Measurements from ENCODE around the gene MOSPD2.

MOSPD2 gene

DNA sequence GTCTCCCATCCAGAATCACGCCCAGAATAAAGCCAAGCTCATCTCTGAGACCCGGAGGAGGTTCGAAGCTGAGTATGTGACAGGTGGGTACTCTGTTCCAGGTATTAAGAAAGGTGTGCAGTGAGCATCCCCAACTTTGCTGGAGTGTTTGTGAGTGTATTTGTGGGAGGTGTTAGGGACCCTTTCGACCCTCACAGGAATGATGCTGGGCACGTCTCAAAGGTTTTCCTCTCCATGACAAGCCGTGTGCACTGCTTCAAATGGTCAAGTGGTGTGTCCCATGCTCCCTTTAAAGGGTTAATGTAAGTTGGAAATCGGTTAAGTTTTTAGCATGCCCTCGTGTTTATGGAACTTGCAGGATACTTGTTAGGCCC lies 442 bp downstream of the MOSPD2 start:
- H3K4me3 Mint-ChIP-seq, result peak overlapping the region; percentile 87
- H3K27ac Mint-ChIP-seq (ENCODE audit: low read depth), result peak overlapping the region; percentile 87
- H3K4me1 Mint-ChIP-seq, result peaks cover 6% of the 10 kb centered on the region
- H3K9me3 Mint-ChIP-seq, result no peaks in the 10 kb centered on the region
- no peaks in the 10 kb centered on the region for H3K27me3 Mint-ChIP-seq
- peaks cover 6% of the 10 kb centered on the region for H3K36me3 Mint-ChIP-seq (ENCODE audit: insufficient read depth)
- ATAC-seq (replicated peaks; ENCODE audit: extremely low read depth, poor library complexity, severe bottlenecking), result no peak
- no peak for DNase-seq (ENCODE audit: low spot score in 2 of 2)

DNA sequence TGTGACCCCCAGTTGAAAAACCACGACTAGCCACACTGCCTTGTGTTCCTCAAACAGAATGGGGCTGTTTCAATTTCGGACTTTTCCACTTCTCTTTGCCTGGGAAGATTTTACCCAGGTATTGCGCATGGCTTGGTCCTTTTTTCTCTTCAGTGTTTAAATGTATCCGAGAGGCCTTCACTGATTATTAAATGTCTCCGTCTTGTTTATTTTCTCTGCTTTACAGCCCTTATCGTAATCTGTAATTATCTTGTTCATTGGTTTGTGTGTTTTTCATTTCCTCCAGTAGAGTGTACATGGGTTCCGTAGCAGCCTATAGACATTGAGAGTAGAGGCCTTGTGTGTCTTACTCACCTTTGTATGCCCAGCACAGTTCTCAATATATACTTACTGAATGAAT lies 2.4 kb downstream of the MOSPD2 start:
- Mint-ChIP-seq H3K4me1 (peaks cover 6% of the 10 kb centered on the region), H3K27ac (ENCODE audit: low read depth) (no peak overlapping the region), H3K9me3 (no peaks in the 10 kb centered on the region), H3K4me3 (no peak overlapping the region), H3K27me3 (no peaks in the 10 kb centered on the region), H3K36me3 (ENCODE audit: insufficient read depth) (peaks cover 7% of the 10 kb centered on the region)
- ATAC-seq (replicated peaks; ENCODE audit: extremely low read depth, poor library complexity, severe bottlenecking) (no peak), DNase-seq (ENCODE audit: low spot score in 2 of 2) (no peak)

DNA sequence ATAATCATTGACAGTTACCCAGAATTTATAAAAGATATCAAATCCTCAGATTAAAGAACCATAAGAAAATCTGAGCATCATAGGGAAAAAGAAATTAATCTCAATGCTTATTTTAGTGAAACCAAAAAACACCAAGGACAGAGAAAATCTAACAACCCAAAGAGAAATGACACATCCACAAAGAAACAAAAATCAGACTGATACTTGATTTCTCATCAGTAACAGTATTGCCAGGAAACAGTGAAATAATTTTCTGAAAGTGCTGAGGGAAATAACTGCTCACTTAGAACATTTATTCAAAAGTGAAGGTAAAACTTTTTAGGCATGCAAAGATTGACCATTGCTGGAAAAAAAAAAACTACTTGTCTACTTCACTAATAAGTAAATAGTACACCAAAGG lies 10.6 kb downstream of the MOSPD2 start:
- Mint-ChIP-seq H3K4me3 (no peak overlapping the region), H3K36me3 (ENCODE audit: insufficient read depth) (no peaks in the 10 kb centered on the region), H3K4me1 (peaks cover 5% of the 10 kb centered on the region), H3K9me3 (no peaks in the 10 kb centered on the region), H3K27me3 (no peaks in the 10 kb centered on the region), H3K27ac (ENCODE audit: low read depth) (no peak overlapping the region)
- no peak for DNase-seq (ENCODE audit: low spot score in 2 of 2)
- ATAC-seq (replicated peaks; ENCODE audit: extremely low read depth, poor library complexity, severe bottlenecking), result no peak

DNA sequence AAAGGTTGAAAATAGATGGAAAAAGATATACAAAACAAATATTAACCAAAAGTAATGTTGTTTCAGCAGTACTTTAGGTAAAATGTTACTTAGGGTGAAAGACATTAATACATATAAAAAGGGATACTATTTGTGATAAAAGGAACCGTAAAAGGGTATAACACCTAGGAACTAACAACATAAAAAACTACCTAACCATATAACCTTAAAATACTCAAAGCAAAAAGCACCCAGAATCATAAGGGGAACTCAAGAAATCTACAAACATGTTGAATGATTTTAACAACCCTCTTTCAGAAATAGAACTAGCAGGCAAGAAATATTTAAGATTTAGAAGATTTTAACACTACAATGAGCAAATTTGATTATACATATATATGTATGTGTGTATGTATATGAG lies 11.5 kb downstream of the MOSPD2 start:
- H3K4me3 Mint-ChIP-seq, result no peak overlapping the region
- H3K9me3 Mint-ChIP-seq, result no peaks in the 10 kb centered on the region
- peaks cover 9% of the 10 kb centered on the region for H3K4me1 Mint-ChIP-seq
- H3K36me3 Mint-ChIP-seq (ENCODE audit: insufficient read depth), result no peaks in the 10 kb centered on the region
- DNase-seq (ENCODE audit: low spot score in 2 of 2) (no peak), ATAC-seq (replicated peaks; ENCODE audit: extremely low read depth, poor library complexity, severe bottlenecking) (no peak)
- H3K27me3 Mint-ChIP-seq, result no peaks in the 10 kb centered on the region
- no peak overlapping the region for H3K27ac Mint-ChIP-seq (ENCODE audit: low read depth)

DNA sequence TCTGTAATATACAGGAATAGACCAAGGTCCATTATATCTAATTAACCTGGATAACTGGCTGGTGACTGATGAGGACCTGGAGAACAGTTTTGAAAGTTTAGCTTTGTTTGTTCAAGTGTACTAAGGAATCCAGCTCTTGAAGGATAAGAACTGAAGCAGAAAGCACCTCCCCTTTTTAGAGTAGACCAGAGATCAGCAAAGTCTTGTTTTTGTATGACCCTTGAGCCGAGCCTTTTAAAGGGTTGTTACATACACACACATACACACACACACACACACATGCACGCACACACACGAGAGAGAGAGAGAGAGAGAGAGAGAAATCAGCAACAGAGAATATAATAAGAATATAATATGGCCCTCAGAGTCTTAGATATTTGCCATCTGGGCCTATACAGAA lies 13.0 kb downstream of the MOSPD2 start:
- no peak overlapping the region for H3K27ac Mint-ChIP-seq (ENCODE audit: low read depth)
- H3K9me3 Mint-ChIP-seq, result no peaks in the 10 kb centered on the region
- DNase-seq (ENCODE audit: low spot score in 2 of 2), result no peak
- ATAC-seq (replicated peaks; ENCODE audit: extremely low read depth, poor library complexity, severe bottlenecking), result no peak
- no peaks in the 10 kb centered on the region for H3K36me3 Mint-ChIP-seq (ENCODE audit: insufficient read depth)
- H3K27me3 Mint-ChIP-seq, result no peaks in the 10 kb centered on the region
- H3K4me1 Mint-ChIP-seq, result peaks cover 5% of the 10 kb centered on the region
- no peak overlapping the region for H3K4me3 Mint-ChIP-seq

DNA sequence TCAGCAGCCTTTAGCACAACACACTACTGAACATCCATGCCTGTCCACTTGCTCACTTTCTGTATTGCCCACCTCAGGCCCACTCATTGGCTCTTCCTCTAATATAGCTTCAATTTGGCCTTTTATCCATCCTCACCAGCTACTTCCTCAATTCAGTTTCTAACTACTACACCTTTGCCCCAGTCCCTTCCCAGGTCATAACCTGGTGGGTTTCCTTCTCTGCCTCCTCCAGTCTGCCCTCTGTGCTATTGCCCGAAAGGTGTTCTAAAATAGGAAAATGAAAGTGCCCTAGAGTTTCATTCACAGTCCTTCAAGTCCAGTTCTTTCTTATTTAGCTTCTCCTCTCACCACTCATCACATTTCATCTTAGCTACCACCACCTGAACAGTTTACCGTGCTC lies 23.1 kb downstream of the MOSPD2 start:
- Mint-ChIP-seq H3K4me3 (no peak overlapping the region), H3K36me3 (ENCODE audit: insufficient read depth) (peaks cover 12% of the 10 kb centered on the region), H3K4me1 (peaks cover 7% of the 10 kb centered on the region), H3K9me3 (no peaks in the 10 kb centered on the region), H3K27ac (ENCODE audit: low read depth) (no peak overlapping the region), H3K27me3 (no peaks in the 10 kb centered on the region)
- ATAC-seq (replicated peaks; ENCODE audit: extremely low read depth, poor library complexity, severe bottlenecking), result no peak
- DNase-seq (ENCODE audit: low spot score in 2 of 2), result no peak

DNA sequence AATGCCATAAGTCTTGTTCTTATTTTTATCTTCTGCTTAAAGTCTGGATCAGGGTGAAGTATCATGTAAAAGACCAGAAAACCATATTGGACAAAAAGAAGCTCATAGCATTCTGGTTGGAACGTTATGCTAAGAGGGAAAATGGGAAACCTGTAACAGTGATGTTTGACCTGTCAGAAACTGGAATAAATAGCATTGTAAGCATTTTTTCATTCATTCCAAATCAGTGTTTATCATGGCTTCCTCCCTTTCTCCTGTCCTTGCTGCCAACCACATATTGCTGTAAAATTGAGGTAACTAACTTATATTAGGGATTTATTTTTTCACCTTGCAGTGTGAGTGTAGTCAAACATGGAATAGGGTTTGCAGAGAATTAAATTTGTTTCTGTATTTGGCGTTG lies 23.8 kb downstream of the MOSPD2 start:
- no peak for DNase-seq (ENCODE audit: low spot score in 2 of 2)
- Mint-ChIP-seq H3K4me1 (peaks cover 7% of the 10 kb centered on the region), H3K9me3 (no peaks in the 10 kb centered on the region), H3K4me3 (no peak overlapping the region), H3K36me3 (ENCODE audit: insufficient read depth) (peaks cover 12% of the 10 kb centered on the region), H3K27me3 (no peaks in the 10 kb centered on the region), H3K27ac (ENCODE audit: low read depth) (no peak overlapping the region)
- ATAC-seq (replicated peaks; ENCODE audit: extremely low read depth, poor library complexity, severe bottlenecking), result no peak

DNA sequence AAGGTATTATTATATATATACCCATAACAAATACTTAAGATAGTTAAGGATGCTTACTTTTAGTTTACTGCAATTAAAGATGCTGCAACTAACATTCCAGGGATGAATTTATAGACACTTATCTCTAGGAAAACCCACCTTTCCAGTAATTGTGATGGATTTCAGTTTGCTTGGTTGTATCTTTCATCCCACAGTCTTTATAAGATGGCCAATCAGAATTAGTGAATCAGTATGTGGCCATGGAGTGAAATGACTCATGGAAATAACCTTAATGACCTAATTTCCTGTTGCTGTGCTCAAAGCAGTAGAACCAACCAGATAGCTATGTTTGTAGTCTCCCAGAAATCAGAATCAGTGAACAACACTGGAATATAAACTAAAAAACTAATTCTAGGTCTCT lies 26.4 kb downstream of the MOSPD2 start:
- Mint-ChIP-seq H3K27ac (ENCODE audit: low read depth) (no peak overlapping the region), H3K36me3 (ENCODE audit: insufficient read depth) (peaks cover 10% of the 10 kb centered on the region), H3K4me1 (peaks cover 7% of the 10 kb centered on the region), H3K9me3 (no peaks in the 10 kb centered on the region), H3K4me3 (no peak overlapping the region), H3K27me3 (no peaks in the 10 kb centered on the region)
- DNase-seq (ENCODE audit: low spot score in 2 of 2) (no peak), ATAC-seq (replicated peaks; ENCODE audit: extremely low read depth, poor library complexity, severe bottlenecking) (no peak)

DNA sequence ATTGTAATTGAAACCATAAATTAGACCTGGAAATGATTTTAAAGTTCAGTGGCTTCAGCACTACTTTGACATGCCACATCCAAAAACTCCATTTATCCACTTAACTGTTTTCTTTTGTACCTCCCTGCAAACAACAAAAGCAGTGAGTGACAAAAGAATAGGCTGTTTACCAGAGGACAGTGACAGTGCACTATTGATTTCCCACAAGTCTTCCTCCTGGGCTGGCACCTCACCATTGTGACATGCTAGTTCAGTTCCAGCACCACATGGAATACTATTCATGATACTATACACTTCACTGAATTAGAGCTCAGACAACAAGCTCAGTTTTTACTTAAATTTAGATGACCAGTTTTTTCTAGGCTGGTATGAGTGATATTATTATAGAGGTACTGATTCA lies 29.3 kb downstream of the MOSPD2 start:
- Mint-ChIP-seq H3K27me3 (no peaks in the 10 kb centered on the region), H3K36me3 (ENCODE audit: insufficient read depth) (peaks cover 4% of the 10 kb centered on the region), H3K4me3 (no peak overlapping the region), H3K27ac (ENCODE audit: low read depth) (no peak overlapping the region), H3K9me3 (no peaks in the 10 kb centered on the region), H3K4me1 (no peaks in the 10 kb centered on the region)
- DNase-seq (ENCODE audit: low spot score in 2 of 2) (no peak), ATAC-seq (replicated peaks; ENCODE audit: extremely low read depth, poor library complexity, severe bottlenecking) (no peak)

DNA sequence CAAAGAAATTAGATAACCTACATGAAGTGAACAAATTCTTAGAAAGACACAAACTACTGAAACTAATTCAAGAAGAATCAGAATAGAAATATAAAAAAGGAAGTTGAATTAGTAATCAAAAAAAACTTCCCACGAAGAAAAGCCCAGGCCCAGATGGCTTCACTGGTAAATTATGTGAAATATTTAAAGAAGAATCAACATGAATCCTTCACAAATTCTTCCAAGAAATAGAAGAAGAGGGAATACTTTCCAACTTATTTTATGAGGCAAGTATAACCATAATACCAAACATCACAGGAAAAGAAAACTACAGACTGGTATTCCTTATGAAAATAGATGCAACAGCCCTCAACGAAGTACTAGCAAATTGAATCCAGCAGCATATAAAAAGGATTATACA lies 30.7 kb downstream of the MOSPD2 start:
- Mint-ChIP-seq H3K4me1 (no peaks in the 10 kb centered on the region), H3K27ac (ENCODE audit: low read depth) (no peak overlapping the region), H3K4me3 (no peak overlapping the region), H3K9me3 (no peaks in the 10 kb centered on the region), H3K27me3 (no peaks in the 10 kb centered on the region), H3K36me3 (ENCODE audit: insufficient read depth) (peaks cover 4% of the 10 kb centered on the region)
- no peak for DNase-seq (ENCODE audit: low spot score in 2 of 2)
- ATAC-seq (replicated peaks; ENCODE audit: extremely low read depth, poor library complexity, severe bottlenecking), result no peak

DNA sequence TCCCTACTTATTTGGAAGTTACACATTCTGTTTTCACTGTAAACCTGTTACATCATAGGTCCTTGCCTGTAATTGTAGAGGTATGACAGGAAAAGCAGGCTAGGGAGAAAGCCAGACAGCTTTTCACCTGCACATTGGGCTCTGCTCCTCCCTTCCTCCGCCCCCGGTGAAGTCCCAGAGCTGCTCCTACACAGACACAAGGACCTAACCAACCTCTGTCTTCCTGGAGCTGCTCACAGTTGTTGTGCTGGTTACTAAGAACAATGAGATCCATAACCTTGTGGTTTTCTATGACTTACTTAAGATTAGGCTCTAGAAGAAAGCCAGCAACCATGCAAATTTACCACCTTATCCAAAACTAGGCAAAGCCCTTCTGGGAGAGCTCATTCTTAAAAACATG lies 40.0 kb downstream of the MOSPD2 start:
- no peaks in the 10 kb centered on the region for H3K4me1 Mint-ChIP-seq
- H3K36me3 Mint-ChIP-seq (ENCODE audit: insufficient read depth), result peaks cover 20% of the 10 kb centered on the region
- no peak overlapping the region for H3K4me3 Mint-ChIP-seq
- no peak for ATAC-seq (replicated peaks; ENCODE audit: extremely low read depth, poor library complexity, severe bottlenecking)
- H3K27ac Mint-ChIP-seq (ENCODE audit: low read depth), result no peak overlapping the region
- H3K9me3 Mint-ChIP-seq, result no peaks in the 10 kb centered on the region
- DNase-seq (ENCODE audit: low spot score in 2 of 2), result no peak
- H3K27me3 Mint-ChIP-seq, result no peaks in the 10 kb centered on the region

DNA sequence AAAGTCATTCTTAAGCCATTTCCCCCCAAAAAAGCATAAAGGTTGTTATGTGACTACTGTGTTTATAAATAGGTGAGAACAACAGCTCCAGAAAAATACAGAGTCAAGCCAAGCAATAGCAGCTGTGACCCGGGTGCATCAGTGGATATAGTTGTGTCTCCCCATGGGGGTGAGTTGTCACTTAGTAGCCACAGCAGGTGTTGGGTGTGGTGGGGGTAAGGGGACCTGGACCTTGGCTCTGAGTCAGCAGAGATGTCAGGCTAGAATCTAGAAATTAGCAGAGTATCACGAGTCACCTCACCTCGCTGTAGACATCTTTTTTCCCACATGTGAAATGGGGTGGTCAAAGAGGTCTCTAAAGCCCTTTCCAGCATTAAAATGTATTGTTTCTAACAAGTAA lies 42.4 kb downstream of the MOSPD2 start:
- no peaks in the 10 kb centered on the region for H3K9me3 Mint-ChIP-seq
- peaks cover 23% of the 10 kb centered on the region for H3K36me3 Mint-ChIP-seq (ENCODE audit: insufficient read depth)
- H3K27ac Mint-ChIP-seq (ENCODE audit: low read depth), result no peak overlapping the region
- ATAC-seq (replicated peaks; ENCODE audit: extremely low read depth, poor library complexity, severe bottlenecking) (no peak), DNase-seq (ENCODE audit: low spot score in 2 of 2) (no peak)
- H3K4me3 Mint-ChIP-seq, result no peak overlapping the region
- H3K27me3 Mint-ChIP-seq, result no peaks in the 10 kb centered on the region
- no peaks in the 10 kb centered on the region for H3K4me1 Mint-ChIP-seq

DNA sequence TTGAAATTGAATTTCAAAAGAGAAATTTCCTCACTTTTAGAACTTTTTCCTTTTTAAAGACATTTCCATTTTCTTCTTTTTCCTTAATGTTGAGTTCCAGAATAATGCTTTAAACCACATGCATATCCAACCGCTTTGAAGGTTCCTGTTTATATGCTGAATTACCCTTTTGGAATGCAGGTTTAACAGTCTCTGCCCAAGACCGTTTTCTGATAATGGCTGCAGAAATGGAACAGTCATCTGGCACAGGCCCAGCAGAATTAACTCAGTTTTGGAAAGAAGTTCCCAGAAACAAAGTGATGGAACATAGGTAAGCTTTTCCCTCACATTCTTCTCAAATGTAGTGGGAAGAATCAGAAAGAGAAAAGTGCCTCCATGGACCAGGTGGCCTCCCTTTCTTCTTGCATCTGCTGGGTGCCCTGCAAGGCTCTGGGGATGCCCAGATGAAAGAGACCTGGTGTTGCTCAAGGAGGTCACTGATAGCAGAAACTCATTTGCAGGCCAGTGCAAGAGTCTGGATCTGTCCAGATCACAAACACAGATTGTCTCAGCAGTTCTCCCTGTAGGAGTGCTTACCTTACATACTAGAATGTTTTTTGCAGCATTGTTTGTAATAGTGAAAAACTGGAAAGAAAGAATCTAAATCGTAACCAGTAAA lies 42.9 kb downstream of the MOSPD2 start:
- ATAC-seq (replicated peaks; ENCODE audit: extremely low read depth, poor library complexity, severe bottlenecking), result no peak
- Mint-ChIP-seq H3K27me3 (no peaks in the 10 kb centered on the region), H3K4me1 (no peaks in the 10 kb centered on the region), H3K9me3 (no peaks in the 10 kb centered on the region), H3K36me3 (ENCODE audit: insufficient read depth) (peaks cover 17% of the 10 kb centered on the region), H3K4me3 (no peak overlapping the region), H3K27ac (ENCODE audit: low read depth) (no peak overlapping the region)
- DNase-seq (ENCODE audit: low spot score in 2 of 2), result no peak

DNA sequence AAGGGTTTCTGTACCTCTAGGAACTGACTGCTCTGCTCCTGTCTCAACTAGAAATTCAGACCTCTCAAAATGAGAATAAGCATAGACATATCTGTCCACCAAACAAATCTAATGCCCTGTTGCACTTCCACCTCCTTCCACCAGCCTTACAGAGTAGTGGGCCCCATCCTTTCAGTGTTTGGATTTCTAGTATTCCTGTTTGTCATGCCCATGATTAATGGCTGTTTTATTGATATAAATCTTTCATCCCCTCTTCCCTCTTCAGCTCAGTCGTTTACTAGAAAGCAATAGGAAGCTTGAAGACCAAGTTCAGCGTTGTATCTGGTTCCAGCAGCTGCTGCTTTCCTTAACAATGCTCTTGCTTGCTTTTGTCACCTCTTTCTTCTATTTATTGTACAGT lies 46.2 kb downstream of the MOSPD2 start:
- no peaks in the 10 kb centered on the region for H3K27me3 Mint-ChIP-seq
- ATAC-seq (replicated peaks; ENCODE audit: extremely low read depth, poor library complexity, severe bottlenecking), result no peak
- DNase-seq (ENCODE audit: low spot score in 2 of 2), result no peak
- no peaks in the 10 kb centered on the region for H3K9me3 Mint-ChIP-seq
- H3K36me3 Mint-ChIP-seq (ENCODE audit: insufficient read depth), result peaks cover 17% of the 10 kb centered on the region
- H3K4me3 Mint-ChIP-seq, result no peak overlapping the region
- H3K4me1 Mint-ChIP-seq, result no peaks in the 10 kb centered on the region
- no peak overlapping the region for H3K27ac Mint-ChIP-seq (ENCODE audit: low read depth)
